Hepatocyte (in vitro differentiated cells): ENCODE measurements around the gene EXOC8.

Experiments used
- EZH2 ChIP-seq: fragments of 200-600 bp; sonication (generic); IDR thresholded peaks from 2 replicates; pipeline ENCODE4 v1.6.1; 2016; ENCODE audit warnings: antibody characterized with exemption, mild to moderate bottlenecking, borderline replicate concordance
- EZH2phosphoT487 ChIP-seq: fragments of 200-600 bp; sonication (generic); IDR thresholded peaks from one replicate; pipeline ENCODE4 v1.6.1; 2018; ENCODE audit warnings: antibody characterized with exemption, mild to moderate bottlenecking, low read depth, moderate library complexity; ENCODE audit not compliant: unreplicated experiment, severe bottlenecking
- TF ChIP-seq, protein P1 (sequence below): fragments of 200-600 bp; sonication (generic); IDR thresholded peaks from 2 replicates; pipeline ENCODE4 v1.5.1; 2016; ENCODE audit warnings: antibody characterized with exemption, mild to moderate bottlenecking; ENCODE audit not compliant: poor library complexity

DNA sequence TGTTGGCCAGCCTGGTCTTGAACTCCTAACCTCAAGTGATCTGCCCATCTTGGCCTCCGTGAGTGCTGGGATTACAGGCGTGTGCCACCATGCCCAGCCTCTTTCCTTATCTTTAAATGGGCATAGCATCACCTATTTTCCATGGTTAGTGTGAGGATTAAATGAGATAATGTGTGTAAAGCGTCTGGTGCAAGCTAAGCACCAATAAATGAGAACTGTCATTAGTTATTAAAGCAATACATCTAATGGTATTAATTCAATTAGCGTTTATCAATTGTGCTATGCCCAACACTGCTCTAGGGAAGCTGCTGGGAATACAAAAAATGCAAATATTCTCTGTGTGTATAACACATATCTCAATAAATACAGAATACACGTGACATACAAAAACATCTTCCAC is 10.0 kb downstream of the EXOC8 start:
- TF ChIP-seq, protein P1, sequence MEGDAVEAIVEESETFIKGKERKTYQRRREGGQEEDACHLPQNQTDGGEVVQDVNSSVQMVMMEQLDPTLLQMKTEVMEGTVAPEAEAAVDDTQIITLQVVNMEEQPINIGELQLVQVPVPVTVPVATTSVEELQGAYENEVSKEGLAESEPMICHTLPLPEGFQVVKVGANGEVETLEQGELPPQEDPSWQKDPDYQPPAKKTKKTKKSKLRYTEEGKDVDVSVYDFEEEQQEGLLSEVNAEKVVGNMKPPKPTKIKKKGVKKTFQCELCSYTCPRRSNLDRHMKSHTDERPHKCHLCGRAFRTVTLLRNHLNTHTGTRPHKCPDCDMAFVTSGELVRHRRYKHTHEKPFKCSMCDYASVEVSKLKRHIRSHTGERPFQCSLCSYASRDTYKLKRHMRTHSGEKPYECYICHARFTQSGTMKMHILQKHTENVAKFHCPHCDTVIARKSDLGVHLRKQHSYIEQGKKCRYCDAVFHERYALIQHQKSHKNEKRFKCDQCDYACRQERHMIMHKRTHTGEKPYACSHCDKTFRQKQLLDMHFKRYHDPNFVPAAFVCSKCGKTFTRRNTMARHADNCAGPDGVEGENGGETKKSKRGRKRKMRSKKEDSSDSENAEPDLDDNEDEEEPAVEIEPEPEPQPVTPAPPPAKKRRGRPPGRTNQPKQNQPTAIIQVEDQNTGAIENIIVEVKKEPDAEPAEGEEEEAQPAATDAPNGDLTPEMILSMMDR: no peak
- no peak for TF ChIP-seq EZH2phosphoT487
- no peak for TF ChIP-seq EZH2
